Stimulated activated CD8-positive, alpha-beta memory T cell treated with anti-CD3 and anti-CD28 coated beads, Interleukin-2, amount 100 ng/mL, for 48 hours (primary cell): ENCODE measurements around the gene ATP6V0E1.
"Not testable (repeated sequence)": the region's sequence is repeated elsewhere in the genome, so short reads cannot be mapped to it uniquely, and the experiment has no call there.

Experiments used
- DNase-seq, 2 donors: peaks; one replicate each; pipeline ENCODE4 v3.0.0-alpha.2; 2020; ENCODE audit warnings: low read depth in 2 of 2

ATP6V0E1 gene

DNA sequence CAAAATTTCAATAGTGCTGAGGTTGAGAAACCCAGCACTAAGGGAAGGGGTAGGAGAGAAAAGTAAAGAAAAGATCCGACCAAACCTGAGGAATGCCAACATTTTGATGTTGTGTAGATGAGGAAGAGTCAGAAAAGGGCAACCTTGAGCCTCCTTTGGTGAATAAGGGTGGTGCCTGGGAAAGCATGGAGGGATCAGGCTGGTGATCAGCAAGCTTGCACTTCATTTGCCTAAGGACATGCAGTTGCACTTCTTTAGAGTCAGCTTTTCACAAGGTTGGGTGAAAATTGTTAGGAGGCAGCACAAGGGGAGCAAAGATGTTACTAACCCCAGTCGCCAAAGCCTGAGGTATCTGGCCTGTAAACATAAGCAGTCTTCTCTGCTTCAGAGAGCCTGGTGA is 20.4 kb downstream of the ATP6V0E1 start:
- DNase-seq: no peak

DNA sequence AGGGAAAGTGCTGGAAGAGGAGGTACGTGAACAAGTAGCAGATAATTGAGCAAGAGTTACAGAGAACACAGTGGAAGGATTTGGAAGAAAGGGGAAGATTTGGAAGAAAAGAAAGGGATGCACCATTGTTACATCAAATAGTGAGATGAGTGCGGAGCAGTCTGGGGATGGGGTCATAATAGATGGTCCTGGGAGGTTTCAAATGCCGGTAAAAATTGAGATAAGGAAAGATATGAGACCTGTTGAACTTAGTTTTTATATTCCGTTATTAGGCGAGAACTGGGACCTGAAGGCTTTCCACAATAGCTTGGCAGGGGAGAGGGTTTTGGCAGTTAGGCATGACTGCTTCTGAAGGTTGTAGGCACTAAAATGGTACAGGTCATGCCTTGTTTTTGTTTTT is 20.9 kb downstream of the ATP6V0E1 start:
- no peak for DNase-seq

DNA sequence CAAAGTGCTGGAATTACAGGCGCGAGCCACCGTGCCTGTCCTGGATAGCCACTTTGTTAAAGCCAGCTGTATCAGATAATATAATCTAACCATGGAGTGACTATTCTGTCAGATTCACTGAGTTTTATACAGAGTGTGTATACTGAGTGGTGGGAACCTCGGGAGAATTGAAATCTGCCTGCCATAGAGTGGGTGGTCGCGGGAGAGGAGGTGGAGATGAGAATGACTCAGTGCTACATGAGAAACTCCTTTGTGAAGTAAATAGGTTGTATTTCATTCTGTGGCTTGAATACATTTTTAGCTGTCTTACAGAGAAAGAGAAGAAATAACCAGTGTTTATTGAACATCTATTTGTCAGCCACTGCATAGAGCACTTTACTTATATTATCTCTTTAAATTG is 26.4 kb downstream of the ATP6V0E1 start:
- DNase-seq: peak in 1 of 2 donors; percentile 12

DNA sequence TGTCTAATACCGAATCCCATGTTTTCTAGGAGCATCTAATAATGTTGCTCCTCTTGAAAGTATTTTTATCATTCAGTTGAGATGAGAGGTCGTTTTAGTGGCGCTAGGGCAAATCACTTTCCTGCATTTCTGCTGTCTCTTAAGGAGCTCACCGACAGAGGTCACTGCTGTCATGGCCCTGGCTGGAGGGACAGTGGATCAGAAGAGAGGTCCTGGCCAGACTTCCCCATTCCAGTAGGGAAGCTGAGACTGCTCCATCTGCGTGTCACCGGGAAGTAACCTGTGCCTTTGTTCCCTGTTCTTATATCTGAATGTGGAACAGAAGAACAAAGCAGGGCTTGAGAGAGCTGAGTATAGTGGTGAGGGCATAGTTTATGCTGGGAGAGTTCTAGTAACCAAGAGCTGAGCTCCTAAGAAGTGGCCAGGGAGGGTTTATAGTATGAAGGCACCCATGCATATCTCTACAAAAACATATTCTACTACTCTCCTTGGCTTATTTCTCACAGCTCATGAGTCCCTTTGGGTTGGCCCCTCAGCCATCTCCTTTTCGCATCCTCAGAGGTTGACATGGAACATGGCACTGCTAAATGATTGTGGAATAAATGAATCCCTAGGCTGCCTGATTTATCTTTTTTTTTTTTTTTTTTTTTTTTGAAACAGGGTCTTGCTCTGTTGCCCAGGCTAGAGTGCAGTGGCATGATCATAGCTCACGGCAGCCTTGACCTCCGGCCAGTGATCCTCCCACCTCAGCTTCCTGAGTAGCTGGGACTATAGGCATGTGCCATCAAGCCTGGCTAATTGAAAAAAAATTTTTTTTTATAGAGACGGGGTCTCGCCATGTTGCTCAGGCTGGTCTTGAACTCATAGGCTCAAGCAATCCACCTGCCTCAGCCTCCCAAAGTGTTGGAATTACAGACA is 27.2 kb downstream of the ATP6V0E1 start:
- no peak for DNase-seq

DNA sequence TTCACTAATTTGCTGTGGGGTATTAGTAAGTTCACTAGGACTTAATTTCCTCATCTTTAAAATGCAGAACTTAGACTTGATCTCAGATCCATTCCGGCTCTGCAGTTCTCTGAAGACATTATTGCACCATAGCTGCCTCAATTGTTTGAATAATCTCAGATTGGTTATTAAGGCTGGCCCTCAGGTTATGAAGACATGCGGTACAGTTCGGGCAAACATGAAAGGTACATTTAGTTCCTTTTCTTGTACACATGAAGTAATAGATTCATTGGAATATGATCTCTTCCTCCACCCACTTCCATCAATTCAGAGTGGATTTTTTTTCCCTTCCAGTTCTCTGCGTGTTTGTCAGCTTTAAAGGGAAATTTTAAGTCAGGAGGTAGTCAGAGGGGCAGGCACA is 28.0 kb downstream of the ATP6V0E1 start:
- DNase-seq: no peak

DNA sequence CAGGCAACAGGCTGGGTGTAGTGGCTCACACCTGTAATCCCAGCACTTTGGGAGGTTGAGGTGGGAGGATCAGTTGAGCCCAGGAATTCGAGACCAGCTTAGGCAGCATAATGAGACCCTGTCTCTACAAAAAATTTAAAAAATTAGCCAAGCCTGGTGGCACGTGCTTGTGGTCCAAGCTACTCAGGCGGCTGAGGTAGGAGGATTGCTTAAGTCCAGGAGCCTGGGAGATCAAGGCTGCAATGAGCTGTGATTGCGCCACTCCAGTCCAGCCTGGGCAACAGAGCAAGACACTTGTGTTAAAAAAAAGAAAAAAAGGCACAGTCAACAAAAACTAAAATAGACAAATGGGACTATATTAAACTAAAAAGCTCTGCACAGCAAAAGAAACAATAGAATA is 29.3 kb downstream of the ATP6V0E1 start:
- no peak for DNase-seq

DNA sequence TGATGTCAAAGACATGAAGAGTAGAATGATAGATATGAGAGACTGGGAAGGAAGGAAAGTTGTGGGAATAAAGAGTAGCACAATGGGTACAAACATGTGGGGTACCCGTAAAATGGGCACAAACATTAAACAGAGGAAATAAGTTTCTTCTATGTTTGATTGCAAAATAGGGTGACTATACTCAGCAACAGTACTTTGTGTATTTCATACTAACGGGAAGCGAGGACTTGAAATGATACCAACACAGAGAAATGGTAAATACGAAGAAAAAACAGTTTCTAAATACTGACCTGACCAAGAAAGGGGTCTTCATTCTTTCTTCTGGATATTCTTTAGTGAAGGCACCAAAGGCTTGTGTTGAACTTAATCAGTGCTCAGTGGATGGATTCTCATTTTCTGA is 31.1 kb downstream of the ATP6V0E1 start:
- no peak for DNase-seq

DNA sequence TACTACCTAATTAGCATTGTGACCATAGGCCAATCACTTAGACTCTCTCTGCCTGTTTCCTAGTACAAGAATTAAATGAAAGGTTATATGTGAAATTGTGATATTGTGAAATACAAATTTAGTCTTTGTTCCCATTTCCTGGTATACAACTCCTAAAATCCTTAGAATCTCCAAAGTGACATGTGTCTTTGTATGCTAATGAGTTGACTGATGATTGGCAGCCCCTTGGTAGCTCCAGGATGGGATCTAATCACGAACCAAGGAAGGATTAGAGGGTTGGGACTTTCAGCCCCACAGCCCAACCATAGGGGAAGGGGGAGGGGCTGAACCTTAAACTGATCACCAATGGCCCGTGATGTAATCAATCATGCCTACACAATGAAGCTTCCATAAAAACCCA is 31.6 kb downstream of the ATP6V0E1 start:
- no peak for DNase-seq

DNA sequence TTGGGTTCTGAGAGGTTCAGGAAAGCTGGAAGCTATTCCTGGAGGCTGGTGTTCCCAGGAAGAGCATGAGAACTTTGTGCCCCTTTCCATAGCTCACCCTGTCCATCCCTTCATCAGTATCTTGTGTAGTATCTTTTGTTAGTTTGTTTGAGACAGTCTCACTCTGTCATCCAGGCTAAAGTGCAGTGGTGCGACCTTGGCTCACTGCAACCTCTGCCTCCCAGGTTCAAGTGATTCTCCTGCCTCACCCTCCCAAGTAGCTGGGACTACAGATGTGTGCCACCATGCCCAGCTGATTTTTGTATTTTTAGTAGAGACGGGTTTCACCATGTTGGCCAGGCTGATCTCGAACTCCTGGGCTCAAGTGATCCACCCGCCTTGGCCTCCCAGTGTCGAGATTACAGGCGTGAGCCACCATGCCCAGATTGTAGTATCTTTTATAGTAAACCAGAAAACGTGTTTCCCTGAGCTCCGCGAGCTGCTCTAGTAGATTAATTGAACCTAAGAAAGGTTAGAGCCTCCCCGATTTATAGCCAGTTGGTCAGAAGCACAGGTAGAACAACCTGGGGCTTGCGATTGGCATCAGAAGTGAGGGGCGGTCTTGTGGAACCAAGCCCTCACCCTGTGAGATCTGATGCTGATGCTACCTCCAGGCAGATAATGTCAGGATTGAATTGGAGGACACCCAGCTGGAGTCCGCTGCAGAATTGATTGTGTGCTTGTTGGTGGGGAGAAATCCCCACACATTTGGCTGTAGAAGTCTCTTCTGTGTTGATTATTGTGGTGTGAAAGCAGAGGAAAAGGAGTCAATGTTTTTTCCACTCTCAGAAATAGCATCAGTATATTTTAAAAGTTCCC is 32.3 kb downstream of the ATP6V0E1 start:
- DNase-seq: no peak

DNA sequence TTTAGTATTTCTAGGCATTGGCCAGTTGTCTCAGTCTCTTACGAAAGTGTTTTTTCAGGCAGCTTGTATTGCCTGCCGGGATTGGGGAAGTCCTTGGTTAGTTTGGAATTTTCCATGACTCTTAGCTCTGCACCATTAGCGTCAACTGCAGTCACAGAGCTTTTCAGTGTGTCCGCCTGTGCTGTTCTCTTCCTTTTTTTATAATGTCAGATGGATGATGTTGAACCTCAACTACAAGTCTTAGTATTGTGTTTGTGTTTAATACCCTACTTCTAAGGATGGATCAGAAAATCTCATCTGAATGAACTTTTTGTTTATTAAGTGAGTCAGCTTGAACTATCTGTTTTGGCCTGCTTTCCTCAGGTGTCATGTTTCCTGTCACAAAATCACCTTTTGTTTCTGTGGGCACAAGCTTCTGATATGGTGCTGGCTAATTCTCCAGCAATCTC is 33.1 kb downstream of the ATP6V0E1 start:
- DNase-seq: no peak

DNA sequence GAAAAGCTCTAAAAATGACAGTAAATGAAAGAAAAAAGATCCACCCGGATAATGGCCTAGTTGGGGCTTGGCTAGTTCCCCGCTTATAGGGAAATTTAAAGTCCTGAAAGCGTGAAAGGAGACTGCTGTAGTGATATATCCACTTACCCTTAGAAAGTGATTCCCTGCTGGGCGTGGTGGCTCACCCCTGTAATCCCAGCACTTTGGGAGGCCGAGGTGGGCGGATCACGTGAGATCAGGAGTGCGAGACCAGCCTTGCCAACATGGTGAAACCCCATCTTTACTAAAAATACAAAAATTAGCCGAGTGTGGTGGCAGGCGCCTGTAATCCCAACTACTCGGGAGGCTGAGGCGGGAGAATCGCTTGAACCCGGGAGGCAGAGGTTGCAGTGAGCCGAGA is 33.5 kb downstream of the ATP6V0E1 start:
- DNase-seq: not testable (repeated sequence)

DNA sequence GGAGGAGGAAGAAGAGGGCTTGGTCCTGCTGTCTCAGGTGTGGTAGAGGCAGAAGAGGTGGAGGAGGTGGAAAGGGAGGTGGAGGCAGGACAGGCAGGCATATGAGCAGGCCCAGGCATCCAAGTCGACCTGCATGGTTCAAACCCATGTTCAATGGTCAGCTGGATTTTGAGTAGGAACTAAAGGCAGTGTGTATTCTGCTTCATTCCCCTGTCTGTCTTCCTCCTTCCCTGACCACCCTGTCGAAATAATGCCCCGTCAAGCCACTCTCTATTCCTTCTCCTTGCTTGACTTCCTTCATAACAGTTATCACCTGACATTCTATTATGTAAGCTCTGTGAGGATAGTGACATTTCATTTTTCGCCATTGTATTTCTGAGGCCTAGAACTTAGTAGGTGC is 34.8 kb downstream of the ATP6V0E1 start:
- DNase-seq: no peak

DNA sequence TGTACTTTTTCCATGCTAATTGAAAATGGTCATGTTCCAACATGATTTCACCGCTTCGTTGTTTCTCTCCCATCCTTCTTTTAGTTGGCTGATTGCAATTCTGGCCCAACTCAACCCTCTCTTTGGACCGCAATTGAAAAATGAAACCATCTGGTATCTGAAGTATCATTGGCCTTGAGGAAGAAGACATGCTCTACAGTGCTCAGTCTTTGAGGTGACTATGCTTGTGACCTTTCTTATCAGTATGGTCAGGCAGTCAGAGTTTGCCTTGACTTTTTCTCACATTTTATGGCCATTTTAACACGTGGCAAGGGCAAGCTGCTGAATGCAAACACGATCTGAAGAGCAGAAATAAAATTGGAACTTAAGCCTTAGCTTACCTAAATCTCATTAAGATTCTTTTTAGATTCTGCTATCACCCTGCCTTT is 36.6 kb downstream of the ATP6V0E1 start:
- no peak for DNase-seq

DNA sequence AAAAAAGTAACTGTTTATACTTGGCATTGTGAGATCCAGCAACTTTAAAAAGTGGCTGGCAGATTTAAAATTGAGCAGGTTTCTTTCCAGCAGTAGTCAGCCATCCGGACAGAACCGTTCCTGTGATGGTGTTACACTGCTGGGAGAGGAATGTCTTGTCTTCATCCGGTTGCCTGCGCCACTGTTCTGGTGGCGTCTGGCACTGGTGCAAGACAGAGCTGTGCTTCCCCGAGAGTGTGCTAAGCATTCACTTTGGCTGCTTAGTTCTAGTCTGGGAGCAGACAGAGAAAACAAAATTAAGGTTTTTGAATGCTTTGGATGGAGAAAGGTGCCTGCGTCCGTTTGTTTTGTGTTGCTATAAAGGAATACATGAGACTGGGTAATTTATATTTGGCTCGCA is 37.1 kb downstream of the ATP6V0E1 start:
- no peak for DNase-seq

DNA sequence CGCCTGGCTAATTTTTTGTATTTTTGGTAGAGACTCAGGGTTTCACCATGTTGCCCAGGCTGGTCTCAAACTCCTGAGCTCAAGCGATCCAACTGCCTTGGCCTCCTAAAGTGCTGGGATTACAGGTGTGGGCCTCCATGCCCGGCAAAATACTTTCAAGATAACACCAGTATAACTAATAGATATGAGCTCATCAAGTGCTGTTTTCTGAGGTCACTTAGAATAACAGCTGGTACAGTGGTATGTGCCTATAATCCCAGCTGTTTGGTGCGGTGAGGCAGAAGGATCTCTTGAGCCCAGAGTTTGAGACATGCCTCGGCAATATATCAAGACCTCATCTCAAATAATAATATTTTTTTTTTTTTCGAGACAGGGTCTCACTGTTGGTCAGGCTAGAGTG is 42.1 kb downstream of the ATP6V0E1 start:
- DNase-seq: no peak

DNA sequence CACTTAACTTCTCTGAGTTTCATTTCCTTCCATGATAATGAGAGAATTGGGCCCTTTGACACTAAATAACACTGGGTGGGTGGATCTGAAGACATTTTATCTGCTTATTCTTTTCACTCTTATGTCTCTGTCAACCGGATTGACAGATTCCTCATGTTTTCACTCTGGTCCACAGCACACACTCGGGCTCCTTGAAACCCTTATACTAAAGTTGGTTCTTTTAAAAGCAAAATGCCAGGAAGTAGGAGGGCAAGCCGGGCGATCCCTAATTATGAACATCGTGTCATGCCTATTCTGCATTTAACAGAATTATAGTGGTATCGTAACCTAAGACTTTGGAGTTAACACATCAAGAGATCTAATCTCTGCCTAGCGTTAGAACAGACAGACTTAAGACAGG is 44.3 kb downstream of the ATP6V0E1 start:
- no peak for DNase-seq

DNA sequence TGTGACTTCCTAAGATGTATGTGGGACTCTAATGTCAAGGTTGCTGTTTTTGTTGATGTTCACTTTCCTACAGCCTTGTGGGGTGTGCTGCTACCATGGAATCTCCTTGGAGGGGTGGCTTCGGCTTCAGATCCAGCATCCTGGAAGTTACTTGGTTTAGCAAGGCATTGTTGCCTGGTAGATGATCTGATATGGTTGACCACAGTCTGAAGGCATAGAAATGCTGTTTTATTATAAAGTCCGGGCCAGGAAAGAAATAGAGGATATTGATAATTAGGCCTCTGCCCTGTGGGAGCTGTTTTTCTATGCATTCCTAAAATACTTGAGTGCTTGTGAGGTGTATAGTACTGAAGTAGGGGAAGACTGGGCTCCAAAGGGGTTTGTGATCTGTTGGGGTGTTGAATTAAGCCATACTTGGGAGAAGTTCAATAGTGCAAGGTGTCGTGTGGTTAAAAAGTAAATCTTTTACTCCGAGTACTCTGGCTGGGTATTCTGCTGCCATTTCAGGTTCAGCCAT is 45.3 kb downstream of the ATP6V0E1 start:
- no peak for DNase-seq

DNA sequence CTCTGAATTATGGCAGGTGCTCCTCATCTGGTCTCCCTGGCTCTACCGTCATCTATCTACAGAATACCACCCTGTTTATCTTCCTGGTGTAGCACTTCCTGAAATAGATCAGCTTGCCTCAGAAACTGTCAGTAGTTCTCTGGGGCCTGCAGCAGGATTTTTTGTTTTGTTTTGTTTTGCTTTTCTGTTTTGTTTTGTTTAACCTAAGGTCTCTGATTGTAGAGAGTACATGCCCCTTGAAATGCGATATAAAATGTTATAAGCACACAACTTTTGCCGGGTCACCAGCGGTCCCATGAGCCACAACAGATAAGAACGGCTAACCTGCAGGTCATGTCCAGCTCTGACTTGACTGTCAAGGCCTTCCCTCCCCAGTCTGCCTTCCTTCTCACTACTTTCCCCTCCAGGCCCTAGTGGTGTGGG is 45.9 kb downstream of the ATP6V0E1 start:
- DNase-seq: no peak

DNA sequence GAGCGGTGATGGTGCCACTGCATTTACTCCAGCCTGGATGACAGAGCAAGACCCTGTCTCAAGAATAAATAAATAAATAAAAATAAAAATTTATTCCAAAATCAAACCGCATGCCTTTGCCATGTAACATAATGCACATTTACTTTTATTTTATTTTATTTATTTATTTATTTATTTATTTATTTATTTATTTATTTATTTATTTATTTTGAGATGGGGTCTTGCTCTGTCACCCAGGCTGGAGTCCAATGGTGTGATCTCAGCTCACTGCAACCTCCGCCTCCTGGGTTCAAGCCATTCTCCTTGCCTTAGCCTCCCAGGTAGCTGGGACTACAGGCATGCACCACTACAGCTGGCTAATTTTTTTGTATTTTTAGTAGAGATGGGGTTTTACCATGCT is 48.5 kb downstream of the ATP6V0E1 start:
- DNase-seq: not testable (repeated sequence)

DNA sequence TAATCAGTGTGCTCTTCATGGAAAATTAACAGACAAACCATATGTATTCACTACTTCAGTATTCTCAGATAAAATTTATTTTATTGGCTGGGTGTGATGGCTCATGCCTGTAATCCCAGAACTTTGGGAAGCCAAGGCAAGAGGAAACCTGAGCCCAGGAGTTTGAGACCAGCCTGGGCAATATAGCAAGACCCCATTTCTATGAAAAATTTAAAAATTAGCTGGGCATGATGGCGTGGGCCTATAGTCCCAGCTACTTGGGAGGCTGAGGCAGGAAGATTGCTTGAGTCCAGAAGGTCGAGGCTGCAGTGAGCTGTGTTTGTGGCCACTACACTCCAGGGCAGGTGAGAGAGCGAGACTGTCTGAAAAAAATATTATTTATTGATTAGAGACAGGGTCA is 49.2 kb downstream of the ATP6V0E1 start:
- no peak for DNase-seq

DNA sequence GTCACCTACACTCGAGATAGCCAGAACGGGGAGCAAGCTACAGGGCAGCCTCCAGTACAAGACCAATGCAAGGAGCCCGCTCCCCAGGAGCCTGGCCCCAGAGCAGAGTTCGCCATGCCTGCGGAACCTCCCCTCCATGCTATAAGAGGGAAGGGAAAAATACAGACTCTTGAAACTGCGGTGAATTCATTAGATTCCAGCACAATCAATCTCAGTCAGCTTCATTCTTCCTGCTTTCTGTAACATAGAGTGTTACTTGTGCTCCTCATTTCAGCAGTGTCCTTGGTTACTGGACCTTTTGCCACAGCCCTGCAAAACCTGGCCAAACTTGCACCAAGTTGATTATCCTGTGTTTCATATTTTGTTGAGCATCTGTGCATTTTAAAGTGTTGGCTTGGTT is 50.4 kb downstream of the ATP6V0E1 start:
- DNase-seq: no peak

DNA sequence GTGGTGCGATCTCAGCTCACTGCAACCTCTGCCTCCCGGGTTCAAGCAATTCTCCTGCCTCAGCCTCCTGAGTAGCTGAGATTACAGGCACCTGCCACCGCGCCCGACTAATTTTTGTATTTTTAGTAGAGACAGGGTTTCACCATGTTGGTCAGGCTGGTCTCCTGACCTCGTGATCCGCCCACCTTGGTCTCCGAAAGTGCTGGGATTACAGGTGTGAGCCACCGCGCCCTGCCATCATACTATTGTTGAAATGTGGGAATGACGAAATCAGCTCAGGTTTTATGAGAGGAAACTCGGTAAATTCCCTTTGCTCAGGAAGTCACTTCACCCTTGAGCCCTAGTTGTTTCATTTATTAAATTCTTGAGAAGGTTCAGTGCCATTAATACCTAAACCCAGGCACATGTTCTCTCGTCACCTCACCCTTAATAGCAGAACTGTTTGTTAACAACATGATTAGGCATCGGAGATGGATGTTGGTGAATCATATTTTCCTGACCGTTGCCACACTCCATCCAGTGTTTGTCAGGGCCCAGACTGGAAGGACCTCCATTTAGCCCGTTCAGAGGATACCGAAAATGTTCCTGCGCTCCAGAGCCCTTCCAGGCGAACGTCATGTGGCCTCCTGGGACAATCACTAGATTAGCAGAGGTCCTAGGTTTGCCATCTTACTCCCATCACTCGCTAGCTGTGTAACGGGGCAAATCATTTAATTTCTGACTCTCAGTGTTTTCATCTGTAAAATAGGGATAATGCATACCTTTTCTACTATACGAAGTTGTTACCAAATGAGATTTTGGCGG is 52.5 kb downstream of the ATP6V0E1 start:
- DNase-seq: peak in 1 of 2 donors; percentile 30
